NCI-H1105 (cell line): ENCODE measurements around the gene DSCAML1.

ENCODE experiments used
- DNase-seq: peaks from one replicate; lab custom pipeline; 2025; lab: John Stamatoyannopoulos, UW

The DSCAML1 gene

DNA sequence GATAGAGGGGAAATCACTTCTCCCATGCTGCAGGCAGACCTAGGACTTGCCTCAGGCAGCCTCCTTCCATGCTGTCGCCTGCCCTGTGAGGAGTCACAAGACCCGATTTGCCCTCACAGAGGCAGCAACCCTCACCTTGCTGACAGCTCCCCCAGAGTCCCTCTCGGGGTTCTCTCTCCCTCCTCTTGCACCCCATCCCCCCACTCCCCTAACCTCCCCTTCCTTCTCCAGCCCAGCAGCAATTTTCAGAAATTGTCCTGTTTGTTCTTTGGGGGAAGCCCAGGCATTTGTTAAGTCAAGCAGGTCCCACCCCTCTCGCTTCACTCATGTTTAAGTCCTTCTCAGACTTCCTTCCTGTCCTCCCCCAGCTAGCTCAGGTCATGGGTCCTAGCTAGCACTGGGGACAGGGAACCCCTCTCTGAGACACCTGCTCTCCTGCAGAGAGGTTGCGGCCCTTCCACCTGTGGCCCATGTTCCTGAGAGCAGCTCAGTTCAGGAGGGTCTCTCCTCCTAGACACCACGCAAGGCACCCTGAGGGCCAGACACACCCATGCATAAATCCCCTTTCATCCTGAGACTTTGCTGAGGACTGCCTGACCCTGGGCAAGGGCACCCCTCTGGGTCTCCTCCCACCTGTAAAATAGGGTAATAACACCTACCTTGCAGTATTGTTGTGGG is 33.8 kb upstream of the DSCAML1 start:
- no peak for DNase-seq

DNA sequence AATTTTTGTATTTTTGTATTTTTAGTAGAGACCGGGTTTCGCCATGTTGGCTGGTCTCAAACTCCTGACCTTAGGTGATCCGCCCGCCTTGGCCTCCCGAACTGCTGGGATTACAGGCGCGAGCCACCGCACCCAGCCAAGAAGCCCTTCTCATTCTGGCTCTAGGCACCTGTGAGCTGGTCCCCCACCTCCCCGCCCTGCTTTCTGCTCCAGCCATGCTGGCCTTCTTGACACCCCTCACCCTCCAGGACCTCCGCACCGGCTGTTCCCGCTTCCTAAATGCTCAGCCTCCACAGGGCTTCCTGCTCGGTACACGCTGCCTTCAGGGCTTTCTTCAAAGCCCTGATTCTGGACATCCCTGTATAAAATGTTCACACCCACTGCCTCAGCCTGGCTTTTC is 33.1 kb upstream of the DSCAML1 start:
- no peak for DNase-seq

DNA sequence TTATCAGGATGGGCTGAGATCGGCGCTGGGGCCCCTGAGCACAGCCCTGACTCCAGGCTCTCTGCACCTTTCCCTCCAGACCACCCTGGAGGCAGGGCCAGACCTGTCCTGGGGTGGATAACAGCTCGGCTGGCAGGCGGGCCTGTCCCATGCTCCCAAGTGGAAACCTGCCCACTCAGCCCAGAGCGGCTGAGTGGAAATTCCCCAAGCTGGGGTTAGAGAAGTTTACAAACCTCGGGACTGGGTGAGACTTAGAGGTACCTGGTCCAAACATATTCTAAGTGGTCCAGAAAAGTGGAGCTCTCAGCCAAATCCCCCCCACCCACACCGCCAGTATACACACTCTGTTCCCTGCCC is 32.3 kb upstream of the DSCAML1 start:
- DNase-seq = no peak

DNA sequence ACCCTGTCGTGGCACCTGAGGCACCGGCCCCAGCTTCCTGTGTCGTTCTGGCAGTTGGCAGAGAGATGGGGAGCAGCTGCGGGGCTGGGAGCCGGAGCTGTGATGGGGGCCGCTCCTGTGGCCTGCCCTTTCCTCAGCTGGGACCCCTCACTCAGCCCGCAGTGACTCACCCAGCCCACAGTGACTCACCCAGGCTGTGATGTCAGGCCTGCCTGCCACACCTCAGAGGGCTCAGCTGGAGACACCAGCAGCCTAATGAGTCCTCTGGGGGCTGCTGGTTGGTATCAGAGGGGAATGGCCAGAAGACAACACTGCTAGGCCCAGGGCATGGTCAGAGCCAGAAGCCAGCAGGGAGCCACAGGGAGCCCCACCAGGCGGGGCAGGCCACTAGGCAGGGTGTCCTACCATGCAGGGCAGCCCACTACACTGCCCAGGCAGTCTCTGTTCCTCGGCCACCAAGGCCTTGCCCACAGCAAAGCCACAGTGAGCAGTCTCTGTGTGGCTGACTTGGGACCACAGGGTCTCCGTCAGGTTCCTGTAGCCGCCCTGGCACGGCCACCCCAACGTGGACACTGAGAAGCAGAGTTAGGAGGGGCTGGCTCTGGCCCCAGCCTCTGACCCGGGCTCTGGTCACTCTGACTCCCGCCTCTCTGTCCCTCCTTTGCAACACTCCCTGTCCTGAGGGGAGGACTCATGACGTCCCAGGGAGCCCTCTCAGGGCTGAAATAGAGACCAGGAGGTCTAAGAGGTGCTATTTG is 31.8 kb upstream of the DSCAML1 start:
- no peak for DNase-seq

DNA sequence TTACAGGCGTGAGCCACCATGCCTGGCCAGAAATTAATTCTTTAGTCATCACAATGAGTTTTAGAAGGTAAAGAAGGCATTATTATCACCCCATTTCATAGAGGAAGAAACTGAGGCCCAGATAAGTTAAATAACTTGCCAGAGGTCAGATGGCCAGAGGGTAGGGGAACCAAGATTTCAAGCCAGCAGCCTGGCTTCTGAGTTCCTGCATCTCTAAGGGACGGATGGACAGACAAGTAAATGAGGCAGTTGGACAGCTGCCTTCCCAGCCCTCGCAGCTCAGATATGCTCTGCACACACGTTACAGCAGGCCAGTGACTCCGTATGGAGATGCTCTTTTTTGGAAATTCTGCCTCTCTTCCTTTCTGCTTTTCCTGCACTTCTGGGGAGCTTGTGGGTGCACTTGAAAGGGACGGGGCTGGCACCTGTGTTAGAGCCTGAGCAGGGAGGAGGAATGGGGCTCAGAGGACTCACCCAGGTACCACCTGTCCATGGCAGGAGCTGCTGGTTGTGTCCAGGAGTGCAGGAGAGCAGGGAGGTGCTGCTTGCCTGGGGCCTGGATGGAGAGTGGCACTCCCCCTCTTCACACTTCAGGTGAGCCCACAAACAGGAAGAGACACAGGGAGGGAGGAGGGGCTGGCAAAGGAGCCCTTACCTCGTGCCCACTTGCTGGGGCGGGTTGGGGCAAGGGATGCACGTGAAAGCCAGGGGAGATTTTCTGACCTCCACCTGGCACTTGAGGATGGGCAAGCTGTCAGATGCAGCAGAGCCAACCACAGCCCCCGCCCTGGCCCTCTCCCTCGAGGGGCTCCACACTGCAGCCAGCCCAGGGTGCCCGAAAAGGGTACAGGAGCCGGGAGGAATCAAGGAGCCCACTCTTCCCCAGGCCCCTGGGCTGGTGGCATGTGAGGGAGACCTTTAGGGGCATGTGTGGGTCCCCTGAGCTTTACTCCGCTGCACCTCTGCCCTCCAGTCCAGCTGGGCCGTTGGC is 30.8 kb upstream of the DSCAML1 start:
- DNase-seq = no peak

DNA sequence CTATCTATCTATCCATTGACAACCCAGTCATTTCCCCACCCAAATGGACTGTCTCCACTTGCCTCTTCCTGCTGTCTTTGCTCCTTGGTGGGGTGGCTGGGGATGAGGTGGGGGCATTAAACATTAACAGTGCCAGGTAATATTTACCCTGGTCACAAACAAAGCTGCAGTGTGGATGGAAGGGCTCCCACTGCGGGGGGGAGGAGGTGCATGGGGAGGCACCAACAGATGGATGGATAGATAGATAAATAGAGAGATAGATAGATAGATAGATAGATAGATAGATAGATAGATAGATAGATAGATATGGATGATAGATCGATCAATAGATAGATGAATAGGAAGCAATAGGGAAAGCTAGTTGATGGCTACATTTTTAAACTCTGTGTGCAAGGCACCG is 29.8 kb upstream of the DSCAML1 start:
- DNase-seq = no peak

DNA sequence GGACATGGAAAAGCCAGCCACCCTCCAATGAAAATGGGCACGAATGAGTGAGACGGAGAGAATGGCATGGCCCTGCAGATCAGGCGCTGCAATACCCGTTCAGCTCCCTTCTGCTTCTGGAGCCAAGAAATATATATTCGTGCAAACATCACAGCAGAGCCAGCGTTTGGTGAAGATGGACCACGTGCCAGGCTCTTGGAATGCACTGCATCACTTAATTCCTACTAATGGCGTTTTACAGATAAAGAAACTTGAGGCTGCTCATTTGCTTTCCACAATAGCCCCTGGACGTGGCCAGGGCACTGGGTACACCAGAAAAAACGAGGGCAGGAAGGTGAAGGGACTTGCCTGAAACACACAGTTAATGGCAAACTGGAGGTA is 29.2 kb upstream of the DSCAML1 start:
- no peak for DNase-seq

DNA sequence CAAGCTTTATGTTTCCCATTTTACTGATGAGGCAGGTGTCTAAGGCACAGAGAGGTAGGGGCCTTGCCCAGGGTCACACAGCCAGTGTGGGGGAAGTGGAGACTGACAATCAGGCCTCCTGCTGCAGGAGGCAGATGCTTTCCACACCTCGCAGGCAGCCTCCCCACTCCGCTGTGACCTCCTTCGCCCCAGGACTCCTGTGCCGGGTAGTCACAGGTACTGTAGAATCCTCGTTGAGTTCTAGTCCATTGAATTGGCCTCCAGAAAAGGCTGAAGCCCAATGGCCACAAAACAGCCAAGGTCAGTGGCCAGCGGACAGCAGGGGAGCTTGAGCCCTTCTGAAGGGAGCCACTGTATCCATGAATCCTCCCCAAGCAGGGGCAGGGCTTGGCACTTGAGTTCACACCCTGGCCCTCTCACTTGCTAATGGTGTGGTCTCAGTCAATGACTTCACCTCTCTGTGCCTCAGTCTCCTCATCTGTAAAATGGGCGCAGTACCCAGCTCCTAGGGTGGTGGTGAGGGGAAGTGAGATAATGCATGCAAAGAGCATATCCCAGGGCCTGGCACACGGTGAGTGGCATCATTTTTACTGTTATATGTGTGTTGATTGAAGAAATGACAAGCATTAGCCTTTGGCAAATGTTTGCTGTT is 28.6 kb upstream of the DSCAML1 start:
- DNase-seq = no peak

DNA sequence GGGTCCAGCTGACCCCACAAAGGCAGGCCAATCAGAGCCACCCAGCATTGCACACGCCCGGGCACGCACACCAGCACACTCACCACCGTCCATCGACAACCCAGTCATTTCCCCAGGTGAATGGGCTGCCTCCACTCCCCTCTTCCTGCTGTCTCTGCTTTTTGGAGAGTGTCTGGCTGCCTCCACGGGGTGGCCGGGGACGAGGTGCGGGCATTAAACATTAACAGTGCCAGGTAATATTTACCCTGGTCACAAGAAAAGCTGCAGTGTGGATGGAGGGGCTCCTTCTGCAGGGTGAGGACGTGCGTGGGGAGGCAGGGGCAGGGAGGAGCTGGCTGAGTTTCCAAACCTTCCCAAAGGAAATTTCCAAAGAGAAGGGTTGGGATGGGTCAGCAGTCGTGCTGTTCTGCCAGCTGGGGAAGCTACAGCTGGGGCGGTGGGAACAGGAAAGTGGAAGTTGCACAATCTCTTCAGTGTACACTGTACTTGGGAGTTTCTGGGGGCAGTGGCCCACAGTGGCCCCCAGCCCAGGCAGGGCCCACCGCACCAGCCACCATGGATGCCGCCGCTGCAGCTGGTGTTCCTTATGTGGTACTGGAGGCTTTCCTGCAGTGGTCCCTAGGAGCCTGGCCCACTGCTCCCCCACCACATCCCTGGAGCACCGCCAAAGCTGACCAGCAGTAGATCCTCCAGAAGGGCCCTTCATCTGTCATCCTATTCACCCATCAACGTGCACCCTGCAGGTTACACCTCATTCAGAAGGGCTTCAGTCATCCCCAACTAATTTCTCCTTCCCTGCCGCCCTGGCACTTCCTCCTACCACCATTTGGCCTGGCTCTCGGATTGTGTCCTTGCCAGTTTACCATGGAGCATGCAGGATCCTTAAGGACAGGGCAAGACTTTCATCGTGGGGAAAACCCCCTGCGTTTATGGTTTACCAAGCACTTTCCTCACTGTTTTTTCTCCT is 27.8 kb upstream of the DSCAML1 start, which contains the start of gene FXYD2:
TSS of gene FXYD2 (minus strand) at position 174 of the 967 bp plus-strand sequence. CDS start at position 108, 66 bp downstream.
- no peak for DNase-seq

DNA sequence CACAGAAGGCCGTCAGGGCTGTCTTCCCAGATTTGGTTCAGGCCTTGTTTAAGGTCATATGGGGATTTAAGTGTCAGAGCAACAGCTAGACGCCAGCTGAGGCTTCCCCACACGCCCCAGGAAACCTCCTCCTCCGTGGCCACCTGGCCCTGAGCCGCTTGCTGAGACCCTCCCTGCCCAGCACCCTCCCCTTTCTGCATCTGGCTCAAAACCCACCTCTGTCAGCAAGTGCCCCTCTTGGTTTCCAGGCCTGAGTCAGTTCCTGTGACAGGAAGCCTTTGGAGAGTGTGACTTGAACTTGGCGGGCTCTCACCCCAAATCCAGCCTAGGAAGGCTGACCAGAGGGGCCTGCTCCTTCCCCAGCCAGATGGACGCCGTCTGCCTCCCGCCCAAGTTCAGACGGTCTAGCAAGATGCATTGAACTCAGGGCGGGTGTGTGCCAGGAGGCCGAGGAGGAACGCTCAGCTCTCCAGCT is 27.0 kb upstream of the DSCAML1 start:
- no peak for DNase-seq

DNA sequence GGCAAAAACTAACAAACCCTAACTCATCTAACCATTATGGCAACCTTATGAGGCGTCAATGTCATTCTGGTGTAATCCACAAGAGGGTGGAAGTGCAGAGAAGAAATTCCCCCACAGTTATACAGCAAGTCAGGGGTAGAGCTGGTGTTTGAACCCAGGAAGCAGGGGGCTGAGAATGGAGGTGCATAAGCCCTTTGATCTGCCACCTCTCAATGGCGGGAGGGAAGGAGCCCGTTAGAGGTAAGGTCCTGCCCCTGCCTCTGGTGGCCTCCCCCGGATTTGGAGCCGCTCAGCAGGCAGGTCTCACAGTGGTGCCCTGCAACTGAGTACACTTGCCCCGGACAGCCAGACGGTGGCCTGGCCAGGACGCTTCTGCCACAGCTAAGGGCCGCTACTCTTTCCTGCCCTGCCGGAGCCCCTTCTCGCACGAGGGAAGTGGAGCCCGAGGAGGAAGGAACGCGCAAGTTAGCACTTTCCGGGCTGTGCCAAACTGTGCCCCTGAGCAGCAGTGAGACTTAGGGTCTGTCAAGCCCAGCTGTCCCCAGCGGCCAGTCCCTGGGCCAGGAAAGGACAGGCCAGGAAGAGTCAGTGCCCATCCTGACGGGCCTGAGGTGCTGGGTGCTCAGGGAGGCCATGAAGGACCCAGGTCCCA is 26.4 kb upstream of the DSCAML1 start:
- DNase-seq = no peak

DNA sequence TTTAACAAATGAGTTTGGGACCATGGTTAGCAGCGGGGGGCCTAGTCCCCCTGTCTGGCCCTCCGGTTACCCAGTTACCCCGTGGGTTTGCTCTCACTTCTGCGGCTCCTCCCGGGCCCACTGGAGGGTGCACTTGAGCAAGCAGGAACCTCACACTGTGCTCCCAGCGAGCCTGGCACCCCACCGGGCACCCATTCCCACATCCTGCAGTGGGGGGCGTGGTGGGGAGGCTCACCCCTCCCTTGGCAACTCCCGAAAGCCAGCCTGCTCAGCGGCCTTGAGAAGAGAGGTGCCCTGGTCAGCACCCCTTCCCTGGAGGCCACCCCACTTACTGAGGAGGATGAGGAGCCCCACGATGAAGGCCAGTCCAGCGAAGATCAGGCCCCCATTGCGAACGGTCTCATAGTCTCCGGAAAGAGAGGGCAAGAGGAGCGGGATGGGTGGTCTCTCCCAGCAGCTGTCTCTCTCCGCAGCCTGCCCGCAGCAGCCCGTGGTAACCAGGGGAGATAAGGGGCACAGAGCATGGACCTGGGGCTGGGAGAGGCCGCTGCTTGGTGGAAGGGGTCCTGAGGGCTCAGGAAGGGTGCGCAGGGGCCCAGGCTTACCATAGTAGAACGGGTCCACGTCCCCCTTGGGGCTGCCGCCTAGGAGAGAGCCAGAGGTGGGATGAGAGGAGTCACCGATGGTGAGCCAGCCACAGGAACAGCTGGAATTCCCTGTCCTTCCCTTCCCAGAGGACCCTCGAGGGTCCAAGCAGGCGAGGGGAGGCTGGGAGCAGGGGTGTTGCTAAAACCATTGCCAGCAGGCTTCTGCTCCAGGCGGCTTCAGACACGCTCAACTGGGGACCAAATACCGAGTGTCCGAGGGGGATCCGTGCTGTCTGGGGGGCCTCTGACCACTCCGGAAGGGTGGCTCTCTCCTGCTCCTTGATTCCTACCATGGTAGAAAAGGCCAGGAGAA is 25.3 kb upstream of the DSCAML1 start:
- DNase-seq = no peak

DNA sequence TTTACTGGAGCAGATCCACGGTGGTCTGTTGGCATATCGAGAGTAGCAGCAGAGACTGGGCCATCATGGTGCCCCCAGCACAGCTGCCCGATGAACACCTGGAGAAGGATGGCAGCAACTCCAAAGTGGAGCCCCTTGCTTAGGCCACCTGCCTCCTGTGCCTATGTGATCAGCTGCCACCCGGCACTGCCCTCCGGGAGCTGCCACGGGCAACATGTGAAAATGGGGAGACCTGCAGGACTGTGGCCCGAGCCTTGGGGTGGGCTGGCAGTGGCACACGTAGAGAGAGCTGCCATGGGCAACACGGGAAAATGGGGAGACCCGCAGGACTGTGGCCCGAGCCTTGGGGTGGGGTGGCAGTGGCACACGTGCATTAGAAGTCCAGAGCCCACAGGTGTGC is 24.4 kb upstream of the DSCAML1 start:
- DNase-seq = no peak

DNA sequence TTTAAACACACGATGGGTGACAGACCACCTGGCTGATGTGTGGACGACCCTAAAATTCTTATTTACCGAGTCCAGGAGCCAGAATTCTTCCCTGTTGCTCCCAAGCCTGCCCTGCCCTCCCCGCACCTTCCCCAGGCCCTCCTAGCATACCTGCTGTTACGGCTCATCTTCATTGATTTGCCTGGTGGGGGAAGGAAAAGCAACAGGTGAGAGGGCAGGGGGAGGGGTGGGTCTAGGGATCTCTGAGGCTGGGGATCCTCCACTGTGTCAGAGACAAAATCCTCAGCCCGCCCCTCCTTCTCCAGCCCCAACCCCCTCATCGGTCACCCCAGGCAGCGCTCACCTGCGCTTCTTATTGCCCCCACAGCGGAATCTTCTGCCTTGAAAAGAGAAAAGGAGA is 23.5 kb upstream of the DSCAML1 start:
- no peak for DNase-seq

DNA sequence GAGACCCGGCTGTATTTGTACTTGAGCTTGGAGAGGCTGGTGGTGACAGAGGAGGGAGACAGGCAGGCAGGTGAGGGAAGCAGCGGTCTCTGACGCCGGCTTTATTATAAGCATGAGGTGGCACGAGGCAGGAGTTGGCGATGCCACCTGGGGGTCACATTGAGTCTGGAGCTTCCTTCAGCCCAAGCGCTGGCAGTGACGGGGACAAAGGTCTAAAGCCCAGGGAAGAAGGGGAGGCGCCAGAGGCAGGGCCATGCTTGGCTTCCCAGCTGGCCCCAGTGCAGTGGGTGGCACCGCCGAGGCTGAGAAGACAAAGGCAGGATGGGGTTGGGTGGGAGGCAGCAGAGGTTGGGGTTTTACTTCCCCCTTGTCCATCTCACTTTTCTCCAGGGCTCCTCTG is 23.1 kb upstream of the DSCAML1 start:
- peak; percentile 93 for DNase-seq

DNA sequence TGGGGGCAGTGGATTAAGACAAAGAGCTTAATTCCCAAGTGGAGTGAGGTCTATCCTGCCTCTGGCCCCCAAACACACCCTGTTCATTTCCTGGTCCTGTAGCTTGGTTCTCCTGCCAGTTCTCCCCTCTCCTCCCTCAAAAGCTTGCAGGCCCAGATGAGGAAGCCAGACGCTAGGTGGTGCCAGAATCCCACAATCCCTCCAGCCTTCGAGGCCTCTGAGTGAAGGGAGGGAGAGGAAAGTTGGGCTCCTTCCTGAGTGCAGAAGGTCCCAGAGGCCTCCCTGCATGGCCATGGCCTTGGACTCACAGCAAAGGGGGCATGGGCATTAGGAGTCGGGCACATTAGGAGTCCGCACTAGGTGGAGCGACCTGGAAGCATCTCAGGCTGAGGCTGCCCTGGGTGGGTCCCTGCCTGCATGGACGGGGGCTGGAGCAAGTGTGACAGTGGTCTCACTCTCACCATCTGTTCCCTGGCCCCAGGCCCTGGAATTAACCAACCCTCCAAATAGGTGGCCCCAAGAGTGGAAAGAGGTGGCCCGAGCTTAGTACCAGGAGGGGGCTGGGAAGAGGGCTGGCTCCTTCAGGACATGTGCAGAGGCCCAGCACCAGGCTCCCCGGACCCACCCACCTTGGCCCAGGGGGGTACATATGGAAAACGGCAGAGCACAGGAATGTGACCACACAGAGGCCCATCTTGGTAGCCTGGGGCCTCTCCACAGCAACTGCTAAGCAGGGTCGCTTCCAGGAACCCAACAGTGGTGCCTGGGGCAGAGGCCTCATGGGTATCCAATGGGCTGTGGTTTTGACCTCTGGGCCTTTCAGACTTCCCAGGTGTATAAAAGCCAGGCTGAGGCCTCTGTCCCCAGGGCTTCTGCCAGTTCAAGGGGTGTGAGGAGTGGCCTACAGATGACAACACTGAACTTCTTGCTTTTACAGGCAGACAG is 22.4 kb upstream of the DSCAML1 start:
- DNase-seq = no peak

DNA sequence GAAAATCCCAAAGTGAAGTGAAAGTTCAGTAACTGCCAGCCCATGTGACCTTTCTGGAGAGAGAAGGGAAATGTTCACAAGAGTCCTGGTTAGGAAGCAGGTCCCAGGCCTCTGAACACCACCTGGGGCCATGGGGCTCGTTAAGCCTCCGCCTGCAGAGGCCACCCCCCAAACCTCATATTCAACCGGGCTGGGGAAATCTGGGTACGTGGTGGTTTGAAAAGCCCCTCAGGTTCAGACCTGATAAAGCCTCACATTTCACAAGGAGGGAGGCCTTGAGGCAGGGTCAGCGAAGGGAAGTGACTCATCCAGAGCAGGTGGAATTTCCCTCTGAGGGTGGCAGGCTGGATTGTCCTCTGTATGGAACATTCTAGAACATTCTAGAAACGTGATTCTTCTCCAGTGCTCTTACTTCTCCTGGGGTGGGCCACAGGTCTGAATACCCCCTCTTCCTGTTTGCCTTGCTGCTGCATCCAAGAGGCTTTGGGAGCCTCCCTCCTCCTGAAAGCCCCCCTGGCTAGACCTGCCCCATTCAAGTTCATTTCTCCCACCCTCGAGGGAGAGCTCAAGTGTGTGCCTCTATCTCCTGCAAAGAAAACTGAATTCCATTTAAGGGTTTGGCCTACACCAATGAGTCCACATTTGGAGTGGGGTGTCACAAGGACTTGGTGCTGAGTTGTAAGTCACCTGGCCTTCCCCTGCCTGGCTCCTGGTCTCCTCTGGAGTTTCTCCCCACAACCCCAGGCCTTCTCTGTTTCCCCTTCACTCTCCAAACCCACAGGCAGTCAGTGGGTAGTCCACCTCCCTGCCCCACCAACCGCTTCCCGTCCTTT is 21.2 kb upstream of the DSCAML1 start:
- no peak for DNase-seq
